Testis (tissue), 3 donors: ENCODE data around the gene DPP10. TPM values are rescaled to one million over a fixed set of nuclear protein-coding genes. Genes with fewer than 3 reads are reported as not detected.

Source experiments
- DNase-seq: peaks from one replicate; pipeline ENCODE4 v3.0.0-alpha.2; 2019
- H3K27ac ChIP-seq, 2 donors: fragments of 200-600 bp; sonication (generic); one replicate each; pipeline ENCODE4 v1.5.1; 2019
- H3K27me3 ChIP-seq: fragments of 200-600 bp; sonication (generic); one replicate; pipeline ENCODE4 v1.5.1; 2019
- H3K36me3 ChIP-seq: fragments of 200-600 bp; sonication (generic); one replicate; pipeline ENCODE4 v1.5.1; 2017; ENCODE audit warnings: low read depth; ENCODE audit errors: missing control alignments
- H3K4me1 ChIP-seq: fragments of 200-600 bp; sonication (generic); one replicate; pipeline ENCODE4 v1.5.1; 2019
- H3K4me3 ChIP-seq, 2 donors: fragments of 200-600 bp; sonication (generic); one replicate each; pipeline ENCODE4 v1.5.1; 2017 to 2019
- H3K9me3 ChIP-seq: fragments of 200-600 bp; sonication (generic); one replicate; pipeline ENCODE4 v1.5.1; 2017
- POLR2A ChIP-seq: fragments of 450-650 bp; IDR thresholded peaks from one replicate; pipeline ENCODE4 v1.6.1; 2017; ENCODE audit warnings: antibody characterized with exemption, mild to moderate bottlenecking, moderate library complexity
- WGBS, 2 donors: methylation state at CpG; one replicate each; pipeline ENCODE4 v1.1.5; 2018; 5-methylcytosine and 5-hydroxymethylcytosine counted together
- intact Hi-C: fragments of 100-400 bp; cut with DNase I; formaldehyde crosslinking; loops from one replicate; pipeline ENCODE4 v1.15.1; 2023; ENCODE audit warnings: low total_unique reads
- polyA plus RNA-seq: library from polyadenylated mRNA; stranded (reverse); fragments of 350-450 nt; fragmentation: Illumina TruSeq; extraction: RNeasy Lipid Tissue Mini Kit (QIAGEN cat#74804); gene quantifications from one replicate; pipeline ENCODE4 v1.2.3, GENCODE V29; 2014; ENCODE audit warnings: low read depth, low replicate concordance; ENCODE audit not compliant: insufficient read depth
- total RNA-seq, 2 donors: library from RNA; depleted of rRNA; stranded (reverse); fragments of >200 nt; gene quantifications; one replicate each; pipeline ENCODE4 v1.2.3, GENCODE V29; 2016
- TF ChIP-seq, protein P1 (sequence below), 3 experiments: fragments of 450-650 bp in 2 of 3; fragments of 200-600 bp in 1 of 3; sonication (generic) in 1 of 3; IDR thresholded peaks; one replicate each; pipeline ENCODE4 v1.5.1; 2016 to 2019; ENCODE audit warnings: antibody characterized with exemption in 3 of 3, mild to moderate bottlenecking in 2 of 3, moderate library complexity in 1 of 3

The DPP10 gene
- total and polyA plus RNA-seq, 3 donors from 2014 or later, result 1.7 to 6.7 (median 6.7) TPM

DNA sequence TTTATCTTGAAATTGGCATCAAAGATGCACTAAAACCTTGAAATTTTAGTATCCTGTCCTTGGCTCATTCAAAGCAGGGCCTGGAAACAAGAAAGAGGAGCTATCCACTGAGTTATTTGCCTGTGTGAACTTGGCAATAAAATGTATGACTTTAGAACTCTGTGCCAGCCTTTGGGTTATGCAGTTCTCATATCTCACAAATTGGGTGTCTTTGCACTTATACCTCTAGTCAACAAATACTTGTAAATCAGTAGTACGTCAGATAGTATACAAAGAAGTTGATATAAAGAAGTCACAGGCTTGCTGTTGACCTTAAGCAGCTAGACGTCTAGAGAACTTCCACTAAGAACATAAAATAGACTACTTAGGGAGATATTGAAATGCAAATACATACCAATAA, 1331.9 kb downstream of the DPP10 start:
- Histone ChIP-seq H3K27me3 (no peaks in the 10 kb centered on the region), H3K36me3 (no peaks in the 10 kb centered on the region), H3K4me1 (no peaks in the 10 kb centered on the region), H3K27ac (no peak overlapping the region), H3K4me3 (no peak overlapping the region), H3K9me3 (no peaks in the 10 kb centered on the region)
- TF ChIP-seq POLR2A, result no peak
- TF ChIP-seq, protein P1, sequence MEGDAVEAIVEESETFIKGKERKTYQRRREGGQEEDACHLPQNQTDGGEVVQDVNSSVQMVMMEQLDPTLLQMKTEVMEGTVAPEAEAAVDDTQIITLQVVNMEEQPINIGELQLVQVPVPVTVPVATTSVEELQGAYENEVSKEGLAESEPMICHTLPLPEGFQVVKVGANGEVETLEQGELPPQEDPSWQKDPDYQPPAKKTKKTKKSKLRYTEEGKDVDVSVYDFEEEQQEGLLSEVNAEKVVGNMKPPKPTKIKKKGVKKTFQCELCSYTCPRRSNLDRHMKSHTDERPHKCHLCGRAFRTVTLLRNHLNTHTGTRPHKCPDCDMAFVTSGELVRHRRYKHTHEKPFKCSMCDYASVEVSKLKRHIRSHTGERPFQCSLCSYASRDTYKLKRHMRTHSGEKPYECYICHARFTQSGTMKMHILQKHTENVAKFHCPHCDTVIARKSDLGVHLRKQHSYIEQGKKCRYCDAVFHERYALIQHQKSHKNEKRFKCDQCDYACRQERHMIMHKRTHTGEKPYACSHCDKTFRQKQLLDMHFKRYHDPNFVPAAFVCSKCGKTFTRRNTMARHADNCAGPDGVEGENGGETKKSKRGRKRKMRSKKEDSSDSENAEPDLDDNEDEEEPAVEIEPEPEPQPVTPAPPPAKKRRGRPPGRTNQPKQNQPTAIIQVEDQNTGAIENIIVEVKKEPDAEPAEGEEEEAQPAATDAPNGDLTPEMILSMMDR (IDR thresholded peaks at IDR 0.05), result no peak
- intact Hi-C loops, result no loop called here
- 39 to 40% methylated on average over 2 of the region's 2 CpGs for WGBS, 2 donors
- DNase-seq, result no peak

DNA sequence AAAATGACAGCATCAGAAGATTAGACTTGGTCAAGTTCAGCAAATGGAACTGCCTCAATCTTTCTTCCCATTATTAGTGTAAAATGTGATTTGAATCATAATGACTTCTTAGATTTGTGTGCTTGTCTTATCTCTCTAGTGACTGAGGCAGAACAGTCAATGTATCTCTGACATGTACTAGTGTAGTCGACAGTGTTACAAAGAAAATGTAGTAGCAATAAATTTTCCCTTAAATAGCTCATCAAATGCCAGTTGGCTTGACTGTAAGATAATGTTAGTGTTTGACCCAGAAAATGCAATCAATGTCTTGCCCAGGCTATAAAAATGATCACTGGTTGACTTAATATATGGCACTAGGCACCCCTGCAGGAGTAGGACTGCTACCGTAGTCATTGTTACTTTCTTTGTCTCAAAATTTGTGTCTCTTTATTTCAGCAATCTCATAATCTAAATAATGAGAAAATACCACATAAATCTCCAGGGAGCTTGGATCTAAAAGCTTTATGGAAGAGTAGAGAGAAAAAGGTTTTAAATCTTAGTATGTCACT, 1336.7 kb downstream of the DPP10 start:
- intact Hi-C loops, result no loop called here
- H3K27ac ChIP-seq, result no peak overlapping the region
- H3K9me3 ChIP-seq, result no peaks in the 10 kb centered on the region
- H3K4me3 ChIP-seq, result no peak overlapping the region
- TF ChIP-seq, protein P1 (IDR thresholded peaks at IDR 0.05), result no peak
- TF ChIP-seq POLR2A, result no peak
- no peaks in the 10 kb centered on the region for H3K27me3 ChIP-seq
- 47 to 57% methylated on average over 2 of the region's 2 CpGs for WGBS, 2 donors
- no peak for DNase-seq
- H3K4me1 ChIP-seq, result no peaks in the 10 kb centered on the region
- H3K36me3 ChIP-seq, result no peaks in the 10 kb centered on the region

DNA sequence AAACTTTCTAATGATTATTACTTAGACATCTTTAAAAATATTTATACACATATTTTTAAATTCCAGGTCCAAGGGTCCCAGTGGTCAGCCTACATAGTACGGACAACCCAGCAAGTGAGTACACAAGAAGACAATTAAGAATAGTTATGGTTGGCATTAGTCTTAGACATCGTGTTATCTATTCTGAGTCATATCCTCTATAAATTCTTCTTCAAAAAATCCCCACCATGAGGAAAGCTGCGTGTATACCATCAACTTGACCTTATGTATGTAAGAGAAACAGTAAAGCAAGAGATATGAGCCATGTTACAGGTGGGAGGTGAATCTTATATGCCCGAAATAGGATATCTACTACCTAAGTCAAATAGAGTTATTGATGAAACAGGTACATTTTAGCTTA, 1339.8 kb downstream of the DPP10 start:
- TF ChIP-seq, protein P1 (IDR thresholded peaks at IDR 0.05), result no peak
- no peak for TF ChIP-seq POLR2A

DNA sequence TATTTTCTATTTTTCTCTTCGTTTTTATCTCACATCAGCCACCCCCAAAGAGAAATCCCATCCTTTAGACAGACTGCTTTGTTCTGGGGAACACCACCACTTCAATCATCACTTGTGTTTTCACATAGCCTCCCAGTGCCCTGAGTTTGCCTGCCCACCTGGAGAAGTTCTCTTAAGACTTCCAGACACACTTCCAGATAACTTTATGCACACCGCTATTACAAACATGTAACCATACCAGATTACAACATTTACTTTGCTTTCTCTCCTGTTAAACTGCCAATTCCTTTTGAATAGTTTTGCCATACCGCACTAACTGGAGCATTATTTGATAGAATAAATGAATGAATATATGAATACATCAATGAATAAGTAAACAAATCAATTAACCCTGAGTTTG, 1353.6 kb downstream of the DPP10 start:
- H3K9me3 ChIP-seq, result no peaks in the 10 kb centered on the region
- no peaks in the 10 kb centered on the region for H3K36me3 ChIP-seq
- H3K27ac ChIP-seq, result no peak overlapping the region
- H3K4me1 ChIP-seq, result no peaks in the 10 kb centered on the region
- no peak overlapping the region for H3K4me3 ChIP-seq
- TF ChIP-seq, protein P1 (IDR thresholded peaks at IDR 0.05), result no peak
- TF ChIP-seq POLR2A, result no peak
- intact Hi-C loops, result no loop called here
- 70 to 71% methylated on average over 3 of the region's 3 CpGs for WGBS, 2 donors
- no peak for DNase-seq
- no peaks in the 10 kb centered on the region for H3K27me3 ChIP-seq

More for the DNA sequence above, 1339.8 kb downstream of the DPP10 start:
- Histone ChIP-seq H3K4me3 (no peak overlapping the region), H3K27me3 (no peaks in the 10 kb centered on the region), H3K9me3 (no peaks in the 10 kb centered on the region), H3K27ac (no peak overlapping the region), H3K4me1 (no peaks in the 10 kb centered on the region), H3K36me3 (no peaks in the 10 kb centered on the region)
- intact Hi-C loops, result no loop called here
- no peak for DNase-seq
- WGBS, 2 donors, result 79 to 81% methylated on average over 4 of the region's 4 CpGs

DNA sequence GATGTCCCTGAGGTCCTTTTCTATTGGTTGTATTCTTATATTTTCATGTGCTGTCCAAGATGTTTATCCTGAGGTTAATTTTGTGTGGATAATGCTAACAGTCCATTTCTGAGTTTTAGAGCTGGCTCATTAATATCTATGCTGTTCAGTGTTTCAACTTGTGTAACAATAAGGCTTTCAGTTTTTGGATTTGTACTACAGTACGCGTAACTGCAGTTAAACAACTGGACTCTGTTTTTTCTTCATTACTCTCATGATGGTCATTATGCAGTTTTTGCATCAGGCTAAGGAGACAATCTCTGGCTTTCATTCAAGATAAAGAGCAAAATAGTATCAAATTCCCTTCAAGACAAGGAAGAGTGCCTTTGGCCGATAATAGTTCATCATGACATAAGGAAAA, 1364.8 kb downstream of the DPP10 start:
- DNase-seq, result no peak
- WGBS, 2 donors, result 50 to 56% methylated on average over 3 of the region's 3 CpGs
- H3K9me3 ChIP-seq, result no peaks in the 10 kb centered on the region
- TF ChIP-seq, protein P1 (IDR thresholded peaks at IDR 0.05), result no peak
- TF ChIP-seq POLR2A, result no peak
- intact Hi-C loops, result no loop called here
- H3K4me3 ChIP-seq, result no peak overlapping the region
- no peaks in the 10 kb centered on the region for H3K36me3 ChIP-seq
- no peak overlapping the region for H3K27ac ChIP-seq
- H3K27me3 ChIP-seq, result no peaks in the 10 kb centered on the region
- no peaks in the 10 kb centered on the region for H3K4me1 ChIP-seq
